H1 (cell line): ENCODE results near the gene JPH3. TPM values are rescaled to one million over a fixed set of nuclear protein-coding genes. Genes with fewer than 3 reads are reported as not detected.

Source experiments
- CTCF ChIA-PET: fragments of 300-600 bp; sonication (Branson Sonifier 250); formaldehyde crosslinking; loops from one replicate; lab custom pipeline; 2021; ENCODE audit not compliant: partially characterized antibody; lab: Charles Lee
- POLR2A ChIA-PET: fragments of 300-600 bp; sonication (Branson Sonifier 250); formaldehyde crosslinking; loops from one replicate; lab custom pipeline; 2021; ENCODE audit warnings: inconsistent platforms; ENCODE audit not compliant: partially characterized antibody; lab: Charles Lee
- DNase-seq, 2 experiments: peaks; one replicate each; pipeline versions ENCODE4 v3.0.0 to v3.0.0-alpha.2; 2010 to 2022; ENCODE audit warnings: low spot score in 2 of 2, low read depth in 1 of 2, mixed read lengths in 1 of 2
- FAIRE-seq: peaks from 2 replicates; lab custom pipeline; 2011; peaks lifted over from hg19 to GRCh38; lab: Jason Lieb, UNC
- H2AFZ ChIP-seq: 2 replicates; pipeline ENCODE4 v1.8.1; 2012; ENCODE audit warnings: low read length, inconsistent platforms
- H2AK5ac ChIP-seq: 2 replicates; pipeline ENCODE4 v1.6.1; 2013; ENCODE audit warnings: low read depth, low read length
- H2BK120ac ChIP-seq: replicated peaks from 2 replicates; pipeline ENCODE3; 2013; ENCODE audit warnings: low read depth, low read length, inconsistent platforms
- H2BK12ac ChIP-seq: 2 replicates; pipeline ENCODE4 v1.6.1; 2013; ENCODE audit warnings: low read depth, low read length
- H2BK15ac ChIP-seq: 2 replicates; pipeline ENCODE4 v1.6.1; 2013; ENCODE audit warnings: low read length
- H2BK20ac ChIP-seq: 2 replicates; pipeline ENCODE4 v1.6.1; 2013; ENCODE audit warnings: low read length
- H2BK5ac ChIP-seq: 2 replicates; pipeline ENCODE4 v1.6.1; 2013; ENCODE audit warnings: low read depth, low read length
- H3K14ac ChIP-seq: 2 replicates; pipeline ENCODE4 v1.6.1; 2013; ENCODE audit warnings: inconsistent platforms; ENCODE audit not compliant: insufficient read length
- H3K18ac ChIP-seq: 2 replicates; pipeline ENCODE4 v1.6.1; 2013; ENCODE audit warnings: low read length; ENCODE audit errors: extremely low read depth
- H3K23ac ChIP-seq: 2 replicates; pipeline ENCODE4 v1.6.1; 2013; ENCODE audit warnings: inconsistent platforms; ENCODE audit not compliant: insufficient read length
- H3K23me2 ChIP-seq: 2 replicates; pipeline ENCODE4 v1.6.1; 2013; ENCODE audit warnings: low read depth, low read length
- H3K27ac ChIP-seq: 2 replicates; pipeline ENCODE4 v1.6.1; 2011; ENCODE audit warnings: low read depth, low read length, inconsistent platforms
- H3K27me3 ChIP-seq, 4 experiments: replicated peaks in 1 of 4; 1 replicate in 1 of 4; 2 replicates in 3 of 4; pipeline versions ENCODE4 v1.6.1 to v1.8.1; 2011 to 2013; ENCODE audit warnings: low read length in 3 of 4, mild to moderate bottlenecking in 3 of 4, inconsistent platforms in 2 of 4, mixed read lengths in 2 of 4, moderate library complexity in 1 of 4; ENCODE audit not compliant: control insufficient read depth in 3 of 4, insufficient read depth in 3 of 4; ENCODE audit errors: extremely low read depth in 1 of 4
- H3K36me3 ChIP-seq, 4 experiments: 2 replicates each; pipeline versions ENCODE4 v1.6.1 to v1.8.1; 2011 to 2013; ENCODE audit warnings: mild to moderate bottlenecking in 4 of 4, low read length in 3 of 4, moderate library complexity in 2 of 4, control low read depth in 1 of 4, inconsistent platforms in 1 of 4; ENCODE audit not compliant: insufficient read depth in 4 of 4, control insufficient read depth in 2 of 4
- H3K4ac ChIP-seq: replicated peaks from 2 replicates; pipeline ENCODE3; 2013; ENCODE audit warnings: low read length, low read depth, mixed read lengths, inconsistent platforms; ENCODE audit not compliant: insufficient read length
- H3K4me1 ChIP-seq, 4 experiments: replicated peaks in 1 of 4; 1 replicate in 1 of 4; 2 replicates in 3 of 4; pipeline versions ENCODE4 v1.6.1 to v1.8.1; 2011 to 2013; ENCODE audit warnings: low read length in 3 of 4, inconsistent platforms in 2 of 4, mixed read lengths in 1 of 4; ENCODE audit not compliant: insufficient read depth in 4 of 4, control insufficient read depth in 3 of 4
- H3K4me2 ChIP-seq, 2 experiments: 2 replicates each; pipeline versions ENCODE4 v1.6.1 to v1.8.1; 2011 to 2013; ENCODE audit warnings: low read depth in 2 of 2, low read length in 2 of 2, control low read depth in 1 of 2, inconsistent platforms in 1 of 2, mild to moderate bottlenecking in 1 of 2; ENCODE audit not compliant: insufficient read depth in 1 of 2
- H3K4me3 ChIP-seq, 4 experiments: fragments of 200-600, 300-600 bp in 1 of 4; sonication (generic), shearing (Covaris generic), sonication (Bioruptor Twin) in 1 of 4; 2 replicates each; pipeline versions ENCODE4 v1.5.1 to v1.8.1; 2011 to 2016; ENCODE audit warnings: low read length in 4 of 4, low read depth in 3 of 4, control low read depth in 2 of 4, inconsistent platforms in 2 of 4, mild to moderate bottlenecking in 2 of 4, mixed read lengths in 1 of 4, moderate library complexity in 1 of 4; ENCODE audit not compliant: insufficient read depth in 2 of 4; ENCODE audit errors: extremely low read depth in 1 of 4
- H3K56ac ChIP-seq: replicated peaks from 2 replicates; pipeline ENCODE3; 2013; ENCODE audit warnings: low read depth, mild to moderate bottlenecking, mixed read lengths, low read length, inconsistent platforms; ENCODE audit not compliant: insufficient read length
- H3K79me1 ChIP-seq: 2 replicates; pipeline ENCODE4 v1.6.1; 2013; ENCODE audit warnings: low read depth, low read length, control low read depth
- H3K79me2 ChIP-seq, 2 experiments: 2 replicates each; pipeline versions ENCODE4 v1.6.1 to v1.8.1; 2012 to 2013; ENCODE audit warnings: low read length in 2 of 2, mild to moderate bottlenecking in 2 of 2, inconsistent platforms in 1 of 2; ENCODE audit not compliant: insufficient read depth in 2 of 2, control insufficient read depth in 1 of 2
- H3K9ac ChIP-seq, 4 experiments: replicated peaks in 1 of 4; 1 replicate in 1 of 4; 2 replicates in 3 of 4; pipeline versions ENCODE4 v1.6.1 to v1.8.1; 2011 to 2013; ENCODE audit warnings: low read depth in 3 of 4, low read length in 3 of 4, control low read depth in 2 of 4, mild to moderate bottlenecking in 2 of 4, moderate library complexity in 2 of 4, inconsistent platforms in 1 of 4; ENCODE audit errors: extremely low read depth in 1 of 4
- H3K9me3 ChIP-seq, 2 experiments: 2 replicates each; pipeline versions ENCODE4 v1.6.1 to v1.8.1; 2012 to 2013; ENCODE audit warnings: mild to moderate bottlenecking in 2 of 2, moderate library complexity in 2 of 2, control low read depth in 1 of 2, inconsistent platforms in 1 of 2, low read depth in 1 of 2, low read length in 1 of 2, mixed read lengths in 1 of 2; ENCODE audit not compliant: insufficient read depth in 2 of 2
- H4K20me1 ChIP-seq, 2 experiments: replicated peaks in 1 of 2; 2 replicates each; pipeline versions ENCODE3 to v1.8.1; 2011 to 2013; ENCODE audit warnings: inconsistent platforms in 2 of 2, low read length in 2 of 2, mild to moderate bottlenecking in 1 of 2; ENCODE audit not compliant: insufficient read depth in 2 of 2, control insufficient read depth in 1 of 2
- H4K5ac ChIP-seq: 2 replicates; pipeline ENCODE4 v1.6.1; 2013; ENCODE audit warnings: low read length, low read depth, mixed read lengths, inconsistent platforms; ENCODE audit not compliant: insufficient read length
- H4K8ac ChIP-seq: 2 replicates; pipeline ENCODE4 v1.8.0; 2013; ENCODE audit warnings: mild to moderate bottlenecking, moderate library complexity, low read length, inconsistent platforms; ENCODE audit not compliant: insufficient read depth; ENCODE audit errors: extremely low read depth
- H4K91ac ChIP-seq: replicated peaks from 2 replicates; pipeline ENCODE3; 2013; ENCODE audit warnings: low read length, mixed read lengths, inconsistent platforms; ENCODE audit not compliant: insufficient read length
- RAD21 ChIP-seq, 2 experiments: IDR thresholded peaks in 1 of 2; conservative IDR thresholded peaks in 1 of 2; 2 replicates each; pipeline ENCODE4 v1.6.1; 2011; ENCODE audit warnings: low read depth in 2 of 2, low read length in 2 of 2, improper control_type of control experiment in 1 of 2, inconsistent platforms in 1 of 2, mild to moderate bottlenecking in 1 of 2, moderate library complexity in 1 of 2
- RFX5 ChIP-seq: IDR thresholded peaks from 2 replicates; pipeline ENCODE4 v1.6.1; 2011; ENCODE audit warnings: low read depth, low read length, improper control_type of control experiment, borderline replicate concordance
- SIX5 ChIP-seq: IDR thresholded peaks from 2 replicates; pipeline ENCODE4 v1.6.1; 2011; ENCODE audit warnings: mild to moderate bottlenecking, low read depth, low read length
- WGBS, 2 experiments: shearing (Covaris generic) in 1 of 2; methylation state at CpG; one replicate each; pipeline versions ENCODE4 v1.1.6 to v1.1.7; 2013 to 2015; ENCODE audit warnings: low lambda C conversion rate in 2 of 2, mixed read lengths in 2 of 2, inconsistent platforms in 1 of 2, low coverage in 1 of 2, missing lambda C conversion rate in 1 of 2; ENCODE audit not compliant: insufficient replicate concordance in 2 of 2, insufficient coverage in 1 of 2, insufficient read length in 1 of 2; ENCODE audit errors: extremely low coverage in 1 of 2, missing lambda C conversion rate in 1 of 2; 5-methylcytosine and 5-hydroxymethylcytosine counted together
- polyA plus RNA-seq, 7 experiments: library from polyadenylated mRNA; depleted of rRNA in 3 of 7; stranded (reverse) in 5 of 7; unstranded in 2 of 7; fragments of >200 nt in 5 of 7; fragments of 200-250 nt in 2 of 7; gene quantifications; 1 replicate in 5 of 7; 2 replicates in 1 of 7; 4 replicates in 1 of 7; pipeline versions ENCODE4 v1.2.1 to v1.2.3, GENCODE V29; 2011 to 2013; ENCODE audit warnings: missing spikeins in 2 of 7, mixed read lengths in 2 of 7
- total RNA-seq: library from RNA; stranded (reverse); fragmentation: NEBNext Ultra II Directional; extraction: Animal tissue kit (Norgen Biotek cat#: 25700); gene quantifications from 2 replicates; pipeline ENCODE4 v1.2.1, GENCODE V29; 2021

The JPH3 gene
- total and polyA plus RNA-seq, 2 of the 8 experiments (the other 6 are each of a cell fraction or from before 2014, with no cell fraction given): 10.3 to 28.3 TPM

DNA sequence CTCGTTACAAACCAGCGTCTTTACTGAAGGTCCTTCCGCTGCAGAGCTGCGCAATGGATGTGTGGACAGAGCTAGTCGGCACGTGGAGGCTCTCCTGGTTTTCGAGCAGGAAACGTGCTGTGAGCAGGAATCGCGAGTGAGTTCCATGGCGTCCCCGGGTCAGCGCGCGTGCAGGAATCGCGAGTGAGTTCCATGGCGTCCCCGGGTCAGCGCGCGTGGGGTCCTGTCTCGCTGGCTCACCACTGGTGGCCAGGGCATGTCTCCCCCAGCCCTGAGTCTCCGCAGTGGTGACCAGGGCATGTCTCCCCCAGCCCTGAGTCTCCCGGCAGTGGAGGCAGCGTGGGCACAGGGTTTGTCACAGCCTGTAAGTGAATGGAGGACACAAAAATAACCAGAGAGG is 100.8 kb downstream of the JPH3 start:
- peaks cover 5% of the 10 kb centered on the region; the same call in 1 of the 2 replicates for H3K79me1 ChIP-seq
- H3K18ac ChIP-seq: no peak overlapping the region
- no peak overlapping the region for H3K4me3 ChIP-seq
- H3K27ac ChIP-seq: no peak overlapping the region
- no peak overlapping the region for H2BK12ac ChIP-seq
- no peak overlapping the region for H4K91ac ChIP-seq
- 89% methylated on average over 14 of the region's 26 CpGs; no CpG with 5 or more reads in 1 of the 2 experiments for WGBS, 2 experiments
- no peak overlapping the region for H2BK120ac ChIP-seq
- H2BK5ac ChIP-seq: no peak overlapping the region
- no peak overlapping the region for H2BK20ac ChIP-seq
- H3K9me3 ChIP-seq: no peaks in the 10 kb centered on the region
- no peak overlapping the region for H3K14ac ChIP-seq
- H3K56ac ChIP-seq: no peak overlapping the region
- no peak overlapping the region for H2AFZ ChIP-seq
- H2BK15ac ChIP-seq: no peak overlapping the region
- H3K4me1 ChIP-seq: peaks cover 0 to 3% (median 0%) of the 10 kb centered on the region in 4 experiments; a peak in 2 of 7 replicates
- DNase-seq (no peak), FAIRE-seq (no peak)
- ChIA-PET POLR2A (interaction anchor here (1.0 kb wide), 1 partner anchor 39 kb away, joined by 3 read pairs; no protein-coding TSS in a partner anchor), CTCF (interaction anchor here (0.5 to 3.3 kb wide), 21 partner anchors 10 to 302 kb away, joined by 3 to 47 read pairs (median 5); no protein-coding TSS in a partner anchor)
- no peaks in the 10 kb centered on the region; a peak in 1 of 4 replicates for H3K79me2 ChIP-seq
- no peak overlapping the region for H3K4me2 ChIP-seq
- H3K23ac ChIP-seq: no peak overlapping the region
- no peak overlapping the region for H4K5ac ChIP-seq
- H4K20me1 ChIP-seq: peaks cover 4 to 13% of the 10 kb centered on the region in 2 experiments
- no peak overlapping the region for H4K8ac ChIP-seq
- H3K23me2 ChIP-seq: no peaks in the 10 kb centered on the region
- H2AK5ac ChIP-seq: no peak overlapping the region
- peaks cover 6 to 22% (median 12%) of the 10 kb centered on the region in 4 experiments; a peak in 6 of 8 replicates for H3K36me3 ChIP-seq
- H3K9ac ChIP-seq: no peak overlapping the region; a peak in 1 of 7 replicates
- H3K27me3 ChIP-seq: no peaks in the 10 kb centered on the region
- no peak overlapping the region for H3K4ac ChIP-seq
- TF ChIP-seq SIX5: no peak
- TF ChIP-seq RFX5: no peak
- no peak for TF ChIP-seq RAD21 (IDR thresholded peaks at IDR 0.05 in 1 of 2, conservative IDR thresholded peaks at IDR 0.05 in 1 of 2; ENCODE audit: low read depth in 2 of 2, low read length in 2 of 2)
